HG03280 (cell line): ENCODE data around the gene SORCS2.

ENCODE experiments used
- ATAC-seq: cut with Tn5 transposase; IDR thresholded peaks from one replicate; pipeline ENCODE4 v1.9.1; 2021; ENCODE audit warnings: mild to moderate bottlenecking, moderate library complexity; ENCODE audit not compliant: unreplicated experiment

The SORCS2 gene

DNA sequence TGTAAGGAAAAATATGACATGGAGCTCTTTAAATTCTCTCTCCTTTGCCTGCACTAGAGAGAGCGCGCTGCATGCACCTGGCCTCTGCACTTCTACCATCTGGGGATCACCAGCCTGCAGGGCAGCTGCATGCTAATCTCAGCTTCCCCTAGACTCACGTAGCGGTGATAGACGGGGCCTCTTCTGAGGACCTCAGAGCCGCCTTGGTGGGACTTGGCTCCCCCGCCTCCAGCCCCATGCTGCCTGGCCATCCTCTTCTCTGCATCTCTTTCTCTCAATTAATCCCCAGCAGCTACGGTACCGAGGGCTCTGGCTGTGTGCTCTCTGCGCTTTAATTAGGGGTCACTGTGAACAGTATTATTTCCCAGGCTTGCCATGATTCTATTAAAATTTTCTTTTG lies 295.2 kb downstream of the SORCS2 start:
- no peak for ATAC-seq

DNA sequence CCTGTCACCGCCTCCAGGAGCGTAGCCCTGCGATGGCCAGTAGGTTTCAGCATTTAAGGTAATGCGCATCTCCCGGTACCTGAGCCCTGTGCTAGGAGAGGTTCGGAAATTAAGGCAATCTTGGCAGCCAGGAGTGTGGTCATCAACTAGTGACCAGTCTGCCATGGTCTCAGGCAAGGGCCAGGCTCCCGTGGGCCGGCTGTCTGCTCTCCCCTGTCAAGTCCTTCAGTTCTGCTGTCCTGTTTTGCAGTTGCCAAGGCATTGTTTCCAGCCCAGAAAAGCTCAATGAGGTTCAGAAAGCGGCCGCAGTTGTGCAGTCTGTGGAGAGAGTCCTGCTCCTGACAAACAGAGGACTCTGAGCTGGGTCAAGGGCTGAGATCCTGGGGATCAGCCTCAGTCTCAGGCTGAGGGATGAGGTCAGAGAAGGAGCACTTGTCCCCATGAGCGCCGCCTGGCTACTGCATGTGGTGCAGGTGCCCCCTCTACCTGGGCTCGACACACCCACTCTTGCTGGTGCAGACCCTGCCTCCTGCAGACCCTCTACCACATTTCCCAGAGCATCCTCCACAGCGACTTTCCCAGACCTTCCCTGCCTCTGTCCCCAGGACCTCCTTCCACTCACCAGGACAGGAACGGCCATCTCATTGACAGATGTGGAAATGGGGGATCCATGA lies 295.8 kb downstream of the SORCS2 start:
- no peak for ATAC-seq

DNA sequence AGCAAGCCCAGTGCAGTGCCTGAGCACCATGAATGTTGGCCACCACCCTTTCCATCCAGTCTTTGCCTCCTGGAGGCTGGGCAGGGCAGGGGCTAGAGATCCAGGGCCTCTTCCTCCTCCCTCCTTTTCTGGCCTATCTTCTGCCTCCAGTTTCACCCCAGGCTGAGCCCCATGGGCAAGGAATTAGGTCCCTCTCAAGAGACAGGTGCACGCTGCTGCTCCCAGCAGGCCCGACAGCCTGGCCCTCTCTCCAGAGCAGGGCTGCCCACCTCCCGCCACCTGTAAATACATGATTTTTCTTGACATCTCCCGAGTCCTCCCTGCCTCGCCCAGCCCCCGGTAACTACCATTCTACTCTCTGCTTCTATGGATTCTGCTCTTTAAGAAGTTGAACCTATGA lies 299.6 kb downstream of the SORCS2 start:
- no peak for ATAC-seq

DNA sequence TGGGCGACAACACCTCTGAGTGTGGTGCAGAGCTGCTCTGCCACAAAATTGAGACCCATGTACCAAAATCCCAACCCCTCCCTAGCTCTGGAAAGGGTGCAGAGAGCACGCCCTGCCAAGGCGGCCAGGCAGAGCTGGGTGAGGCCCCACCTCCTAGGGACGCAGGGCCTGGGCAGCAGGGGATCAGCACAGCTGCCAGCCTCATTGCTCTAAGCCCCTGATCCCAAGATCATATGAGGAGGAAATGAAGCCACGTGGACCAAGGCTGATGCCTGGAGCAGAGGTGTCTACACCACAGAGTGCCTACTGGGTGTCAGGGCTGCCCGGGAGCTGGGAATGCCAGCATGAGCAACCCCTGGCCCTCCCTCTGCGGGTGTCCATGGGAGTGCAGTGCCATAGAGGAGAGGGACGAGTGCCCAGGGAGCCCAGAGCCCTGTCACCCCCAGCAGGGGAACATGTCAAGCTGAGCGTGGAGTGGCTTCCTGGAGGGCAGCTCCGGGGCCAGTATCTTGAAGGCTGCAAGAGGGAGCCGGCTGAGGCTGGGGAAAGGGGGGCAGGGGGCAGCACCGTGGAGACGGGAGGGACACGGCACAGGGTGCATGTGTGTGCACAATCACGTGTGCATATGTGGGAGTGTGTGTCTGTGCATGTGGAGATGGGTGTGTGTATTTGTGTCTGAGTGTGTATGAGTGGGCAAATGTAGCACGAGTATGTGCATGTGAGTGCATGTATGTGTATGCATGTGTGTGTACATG lies 306.3 kb downstream of the SORCS2 start:
- ATAC-seq, result no peak

DNA sequence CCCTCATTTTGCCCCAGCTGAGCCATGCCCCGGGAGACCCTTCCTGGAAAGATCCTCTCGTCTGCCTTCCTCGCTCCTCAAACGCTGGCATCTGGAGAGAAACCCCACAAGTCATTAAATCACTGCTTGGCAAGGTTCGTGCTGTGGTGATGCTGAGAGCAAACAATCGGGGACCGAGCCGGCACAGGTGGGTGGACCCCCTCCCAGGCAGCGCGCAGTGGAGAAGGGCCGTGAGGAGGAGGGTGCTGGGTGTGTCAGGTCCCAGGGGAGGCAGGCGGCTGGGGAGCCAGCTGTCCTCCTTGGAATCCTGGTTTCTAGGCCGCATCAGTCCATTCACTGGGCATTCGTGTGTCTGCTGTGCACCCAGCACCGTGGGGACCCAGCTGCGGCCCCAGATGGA lies 307.3 kb downstream of the SORCS2 start:
- no peak for ATAC-seq

DNA sequence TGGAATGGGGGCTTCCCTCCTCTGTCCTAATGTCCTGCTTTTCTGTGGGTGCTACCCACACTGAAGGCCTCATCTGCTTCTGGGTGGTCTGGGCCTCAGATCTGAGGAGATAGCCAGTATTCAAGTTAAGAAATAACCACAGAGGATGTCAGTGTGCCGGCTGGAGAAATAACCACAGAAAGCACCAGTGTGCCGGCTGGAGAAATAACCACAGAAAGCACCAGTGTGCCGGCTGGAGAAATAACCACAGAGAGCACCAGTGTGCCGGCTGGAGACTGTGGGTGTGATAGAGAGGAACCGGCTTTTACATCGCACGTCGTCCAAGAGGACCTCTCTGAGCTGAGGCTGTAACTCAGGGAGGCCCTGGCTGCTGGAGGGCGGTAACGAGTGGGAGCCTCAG lies 308.1 kb downstream of the SORCS2 start:
- ATAC-seq, result no peak

DNA sequence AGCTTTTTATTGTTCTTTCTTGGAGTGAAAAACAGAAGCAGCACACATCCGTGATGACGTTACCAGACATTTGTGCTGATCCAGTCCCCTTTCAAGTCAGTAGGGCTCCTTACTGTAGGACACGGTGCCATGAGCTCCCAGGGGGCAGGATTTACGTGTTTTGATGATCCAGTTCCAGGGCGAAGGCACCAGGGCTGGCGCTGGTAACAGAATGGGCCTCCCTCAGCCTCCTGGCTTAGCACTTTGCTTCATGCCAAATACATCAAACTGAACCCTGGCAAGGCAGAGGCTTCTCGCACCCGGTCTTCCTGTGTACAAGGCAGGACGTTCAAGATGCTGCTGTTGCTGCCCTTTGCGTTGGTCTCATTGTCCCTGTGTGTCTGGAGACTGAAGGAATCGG lies 309.0 kb downstream of the SORCS2 start:
- ATAC-seq, result no peak

DNA sequence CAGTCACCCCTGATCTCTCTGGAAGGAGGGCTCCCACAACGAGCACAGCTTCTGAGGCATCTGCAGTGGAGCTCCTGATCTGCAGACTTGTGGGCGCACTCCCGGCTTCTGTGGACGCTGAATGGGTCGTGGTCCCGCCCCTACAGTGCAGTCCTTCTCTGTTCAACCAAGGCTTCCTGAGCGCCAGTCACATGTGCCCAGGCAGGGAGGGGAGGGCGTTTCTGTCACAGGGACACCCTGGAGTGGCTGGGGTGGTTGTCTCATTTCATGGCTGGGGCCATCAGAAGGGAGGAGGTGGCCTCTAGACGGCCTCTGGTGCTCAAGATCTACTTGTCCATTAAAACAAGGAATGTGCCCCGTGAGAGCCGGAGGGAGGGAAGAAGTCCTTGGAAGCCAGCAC lies 309.5 kb downstream of the SORCS2 start:
- ATAC-seq, result no peak

DNA sequence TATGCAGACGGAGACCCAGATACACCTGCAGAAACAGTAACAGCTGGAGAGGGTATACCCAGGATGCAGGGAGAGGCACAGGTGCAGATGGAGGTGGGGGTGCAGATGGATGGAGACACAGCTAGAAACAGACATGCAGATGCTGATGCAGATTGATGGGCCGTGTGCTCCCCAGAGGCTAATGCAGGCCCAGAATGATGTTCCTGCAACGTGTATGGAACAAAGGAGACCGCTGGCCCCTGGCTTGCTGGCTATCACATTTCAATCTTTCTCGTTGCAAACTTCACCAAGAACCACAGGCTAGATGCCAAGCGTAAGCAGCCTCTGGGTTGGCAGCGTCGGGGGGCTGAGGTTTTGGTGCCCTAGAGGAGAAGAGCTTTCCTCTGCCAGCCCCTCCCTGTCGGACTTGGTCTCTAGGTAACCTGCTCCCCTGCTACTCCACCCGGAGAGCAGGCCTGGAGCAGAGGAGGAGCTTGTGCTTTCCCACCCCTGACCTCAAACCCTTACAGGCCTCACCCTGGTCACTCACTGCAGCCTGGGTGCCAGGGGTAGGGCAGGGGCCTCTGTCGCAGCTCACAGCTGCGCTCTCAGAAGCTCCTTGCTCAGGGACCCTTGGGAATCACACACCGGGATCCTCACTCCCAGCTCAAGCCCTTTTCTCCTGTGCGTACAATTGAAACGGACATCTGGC lies 311.4 kb downstream of the SORCS2 start:
- no peak for ATAC-seq

DNA sequence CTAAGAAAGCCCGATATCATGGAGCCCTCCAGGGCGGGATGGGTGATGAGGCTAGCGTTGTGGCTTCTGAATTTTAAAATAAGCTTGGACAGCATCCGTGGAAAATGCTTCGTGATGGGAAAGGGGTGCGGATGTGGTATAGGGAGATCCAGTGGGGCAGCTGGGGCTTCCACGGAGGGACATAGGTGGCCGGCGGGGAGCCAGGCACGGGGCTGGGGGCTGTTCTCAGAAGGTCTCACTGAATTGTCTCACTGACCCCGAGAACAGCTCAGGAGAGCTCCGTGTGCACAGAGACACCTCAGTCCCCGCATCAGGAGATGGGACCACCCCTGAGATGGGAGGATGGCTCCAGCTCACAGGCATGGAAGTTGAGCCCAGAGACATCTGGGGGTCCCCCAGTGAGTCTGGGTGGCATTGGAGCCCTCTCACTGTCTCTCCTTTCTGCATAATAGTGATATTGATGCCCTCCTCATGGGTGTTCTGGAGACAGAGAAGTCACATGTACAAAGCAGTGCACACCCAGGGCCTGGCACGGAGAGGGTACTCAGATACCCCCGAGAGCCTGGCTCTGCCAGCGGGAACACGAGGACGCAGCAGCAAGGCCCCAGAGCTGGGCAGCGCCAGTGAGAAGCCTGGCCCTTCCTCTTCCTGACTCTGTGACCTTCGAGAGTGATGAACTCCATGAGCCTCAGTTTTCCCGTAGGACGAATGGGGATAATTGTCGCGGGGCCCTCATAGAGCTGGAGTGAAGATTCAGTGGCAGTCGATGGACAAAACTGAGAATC lies 313.0 kb downstream of the SORCS2 start:
- ATAC-seq, result no peak

DNA sequence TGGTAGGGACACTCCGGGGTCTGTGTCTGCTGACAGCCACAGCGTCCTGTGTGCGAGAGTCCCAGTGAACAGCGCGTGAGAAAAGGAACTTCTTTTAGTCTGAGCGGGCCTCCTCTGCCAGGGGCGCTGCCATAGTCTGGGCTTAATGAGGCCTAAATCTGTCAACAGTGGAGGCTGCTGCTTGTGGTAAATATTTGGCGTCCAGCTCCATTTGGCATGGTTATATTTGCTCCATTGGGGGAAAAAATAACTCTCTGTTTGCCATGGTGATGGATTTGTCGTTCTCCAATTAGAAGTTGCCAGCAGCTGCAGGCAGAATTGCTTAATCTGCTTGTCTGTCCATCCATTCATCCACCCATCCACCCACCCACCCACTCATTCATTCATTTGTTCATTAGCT lies 313.8 kb downstream of the SORCS2 start:
- ATAC-seq, result no peak

DNA sequence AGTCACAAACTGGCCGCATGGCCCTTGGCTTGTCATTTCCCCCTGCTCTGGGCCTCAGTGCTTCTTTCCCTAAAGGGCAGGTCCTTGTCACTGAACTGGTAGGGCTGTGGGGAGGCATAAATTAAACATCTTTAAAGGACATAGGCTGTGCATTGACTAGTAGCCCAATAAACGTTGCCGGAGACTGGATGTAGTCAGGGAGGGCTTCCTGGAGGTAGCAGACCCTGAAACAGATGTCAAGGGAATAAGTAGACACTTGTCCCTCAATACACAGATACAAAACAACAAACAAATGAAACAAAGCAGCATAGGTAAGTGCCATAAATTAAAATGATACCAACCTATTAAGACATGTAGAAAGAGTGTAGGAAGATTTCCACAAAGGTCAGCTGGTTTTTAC lies 314.2 kb downstream of the SORCS2 start:
- ATAC-seq, result no peak

DNA sequence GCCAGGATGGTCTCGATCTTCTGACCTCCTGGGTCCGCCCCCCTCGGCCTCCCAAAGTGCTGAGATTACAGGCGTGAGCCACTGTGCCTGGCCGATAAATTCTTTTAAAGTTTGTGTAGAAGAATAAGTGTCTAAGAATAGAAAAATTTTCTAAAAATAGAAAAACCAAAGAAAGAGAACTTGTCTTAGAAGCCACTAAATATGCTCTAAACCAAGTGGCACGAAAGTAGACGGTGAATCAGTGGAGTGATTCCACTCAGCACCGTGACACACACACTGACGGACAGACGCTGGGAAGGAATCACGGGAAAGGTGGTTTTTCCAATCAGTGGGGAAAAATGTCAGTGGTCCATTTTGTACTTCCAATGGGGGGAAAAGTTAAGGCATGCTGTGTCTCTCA lies 315.0 kb downstream of the SORCS2 start:
- ATAC-seq, result no peak

DNA sequence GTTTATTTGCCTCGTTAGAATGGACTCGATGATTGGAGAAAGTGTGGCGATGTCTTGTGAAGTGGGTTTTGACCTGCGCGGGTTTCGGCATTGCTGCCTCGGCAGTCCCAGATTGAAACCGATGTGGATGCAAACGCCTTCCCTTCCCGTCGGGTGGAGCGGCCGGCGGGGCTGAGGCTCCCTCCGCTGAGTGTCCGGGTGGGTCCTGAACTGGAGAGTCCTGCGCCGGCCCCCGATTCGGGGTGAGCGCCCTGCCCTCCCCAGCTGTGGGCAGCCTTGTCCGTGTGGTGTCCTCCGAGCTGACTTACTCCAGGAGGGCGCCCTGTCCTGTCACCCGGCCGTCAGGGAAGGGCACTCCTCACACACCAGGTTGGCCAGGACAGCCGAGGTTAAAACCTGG lies 317.7 kb downstream of the SORCS2 start:
- no peak for ATAC-seq

DNA sequence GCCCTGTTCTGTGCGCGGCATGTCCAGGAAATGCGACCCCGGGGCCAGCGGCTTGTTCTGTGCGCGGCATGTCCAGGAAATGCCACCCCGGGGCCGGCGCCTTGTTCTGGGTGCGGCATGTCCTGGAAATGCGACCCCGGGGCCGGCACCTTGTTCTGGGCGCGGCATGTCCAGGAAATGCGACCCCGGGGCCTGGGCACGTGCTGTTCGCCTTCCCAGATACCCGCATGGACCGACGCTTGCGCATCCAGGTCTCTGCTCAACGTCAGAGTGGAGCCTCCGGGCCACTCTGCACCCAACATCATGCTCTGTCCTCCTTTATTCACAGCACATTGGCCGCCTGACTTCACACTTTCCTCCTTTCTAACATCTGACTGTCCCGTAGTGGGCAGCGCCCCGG lies 318.2 kb downstream of the SORCS2 start:
- no peak for ATAC-seq

DNA sequence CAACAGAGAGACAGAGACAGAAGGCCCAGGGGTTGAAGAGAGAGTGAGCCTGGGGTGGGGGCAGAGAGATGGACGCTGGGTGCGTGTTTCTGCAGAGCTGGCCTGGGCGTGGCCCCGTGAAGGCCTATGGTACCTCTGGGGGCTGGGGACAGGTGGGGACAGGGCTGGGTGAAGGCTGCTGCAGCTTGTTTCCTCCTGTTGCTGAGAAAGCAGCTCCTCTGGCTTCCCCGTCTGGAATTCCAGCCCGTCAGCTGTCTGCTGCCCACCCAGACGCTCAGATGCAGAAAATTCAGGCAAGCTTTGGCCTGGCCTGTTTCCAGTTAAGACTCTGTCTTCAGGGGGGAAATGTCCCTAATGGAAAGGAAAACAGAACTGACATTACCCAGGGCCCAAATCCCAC lies 319.2 kb downstream of the SORCS2 start:
- no peak for ATAC-seq

DNA sequence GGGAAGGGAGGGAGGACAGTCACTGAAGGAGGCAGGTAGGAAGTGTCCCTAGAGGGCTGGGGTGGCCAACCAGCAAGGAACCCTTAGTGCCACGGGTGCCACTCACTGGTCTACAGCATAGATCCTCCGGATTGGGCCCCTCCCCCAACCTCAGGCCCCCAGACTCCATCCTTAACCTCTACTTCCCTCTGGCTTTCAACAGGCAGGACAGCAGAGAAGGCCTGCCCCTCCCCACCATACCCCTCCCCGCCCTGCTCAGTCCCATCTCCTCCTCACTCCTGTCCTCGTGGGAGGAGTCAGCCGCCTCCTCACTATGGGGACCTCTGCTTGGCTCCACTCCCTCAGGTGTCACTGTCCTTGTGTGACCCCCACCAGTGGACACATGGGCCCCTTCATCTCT lies 320.1 kb downstream of the SORCS2 start:
- no peak for ATAC-seq

DNA sequence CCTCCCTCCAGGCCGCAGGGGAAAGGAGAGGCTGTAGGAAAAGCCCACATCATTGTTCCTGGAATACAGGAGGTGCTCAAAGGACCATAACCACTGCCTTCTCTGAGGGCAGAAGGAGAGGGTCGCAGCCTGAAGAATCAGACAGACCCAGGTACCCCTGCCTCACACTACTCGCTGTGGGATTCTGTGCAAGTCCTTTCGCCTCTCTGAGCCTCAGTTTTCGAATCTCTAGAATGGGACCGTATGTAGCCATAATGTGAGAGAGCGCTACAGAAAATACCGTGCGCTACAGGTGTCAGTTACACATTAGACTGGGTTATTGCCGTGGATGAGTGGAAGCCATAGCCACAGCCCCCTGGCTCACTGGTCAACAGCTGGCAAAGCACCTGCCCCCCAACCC lies 320.6 kb downstream of the SORCS2 start:
- no peak for ATAC-seq

DNA sequence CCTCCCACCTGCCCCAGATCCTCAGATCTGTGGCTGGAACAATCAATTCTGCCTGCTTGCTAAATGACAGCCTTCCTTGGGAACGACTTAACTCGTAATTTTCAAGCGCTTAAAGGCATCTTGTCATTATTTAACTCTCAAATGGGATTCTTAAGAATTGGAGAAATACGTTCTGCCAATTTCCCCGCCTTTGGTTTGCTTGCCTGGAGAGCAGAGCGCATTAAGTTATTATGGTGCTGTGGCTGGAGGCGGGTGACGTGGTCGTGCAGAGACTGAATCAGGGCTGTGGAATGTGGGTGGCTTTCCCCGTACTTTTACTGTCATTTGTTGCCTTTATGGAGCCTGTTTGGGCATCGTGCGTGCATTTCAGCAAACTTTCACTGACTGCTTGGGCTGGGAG lies 321.3 kb downstream of the SORCS2 start:
- ATAC-seq, result no peak

DNA sequence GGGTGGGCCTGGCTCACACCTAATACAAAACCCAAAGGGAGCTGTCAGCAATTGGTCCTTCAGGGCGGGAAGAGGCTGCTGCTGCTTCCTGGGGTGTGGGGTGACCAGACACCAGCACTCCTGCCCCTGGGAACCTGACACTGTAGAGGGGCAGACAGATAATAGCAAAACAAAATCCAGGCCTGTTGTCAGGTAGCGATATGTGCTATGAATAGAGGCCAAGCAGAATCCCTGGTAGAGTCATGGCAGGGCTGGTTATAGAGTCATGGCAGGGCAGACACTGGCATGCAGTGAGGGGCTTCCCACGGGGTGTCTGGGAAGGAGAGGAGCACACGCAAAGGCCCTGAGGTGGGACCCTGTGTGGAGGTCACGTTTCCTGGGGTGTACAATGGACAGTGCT lies 321.9 kb downstream of the SORCS2 start:
- no peak for ATAC-seq

DNA sequence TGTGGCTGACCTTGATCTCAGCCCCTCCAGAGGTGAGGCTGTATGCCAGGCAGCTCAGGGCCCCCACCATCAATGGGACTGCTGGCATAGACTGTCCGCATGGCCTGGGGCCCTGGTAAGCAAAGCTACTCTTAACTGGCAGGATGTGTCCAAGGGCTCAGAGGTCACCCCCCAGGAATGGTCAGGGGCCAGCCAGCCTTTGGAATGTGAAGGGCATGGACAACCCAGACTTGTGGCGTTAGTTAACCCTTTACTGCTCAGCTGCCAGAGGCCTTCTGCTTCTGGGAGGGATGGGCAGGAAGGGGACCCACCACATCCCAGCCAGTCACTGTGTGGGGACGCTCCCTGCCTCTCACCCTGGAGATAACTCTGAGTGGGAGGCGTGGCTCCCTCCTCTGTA lies 322.5 kb downstream of the SORCS2 start:
- no peak for ATAC-seq
